Fibroblast of the aortic adventitia (primary cell): ENCODE results near the gene ATE1. TPM values are rescaled to one million over a fixed set of nuclear protein-coding genes. Genes with fewer than 3 reads are reported as not detected.
A peak's percentile ranks its signal among the peaks of the same experiment; 100 is the strongest.

Experiments
- DNase-seq: peaks from one replicate; pipeline ENCODE4 v3.0.0-alpha.2; 2010; ENCODE audit warnings: low read depth
- H3K4me3 ChIP-seq: 2 replicates; pipeline ENCODE4 v1.5.1; 2011; ENCODE audit warnings: low read depth, mild to moderate bottlenecking, control low read depth, low read length, moderate library complexity
- total RNA-seq: library from RNA; depleted of rRNA; stranded (reverse); fragments of >200 nt; gene quantifications from 2 replicates; pipeline ENCODE4 v1.2.3, GENCODE V29; 2012; ENCODE audit warnings: low replicate concordance
- TF ChIP-seq, protein P1 (sequence below): IDR thresholded peaks from 2 replicates; pipeline ENCODE4 v1.5.1; 2011; ENCODE audit warnings: mild to moderate bottlenecking, low read length, control low read depth, inconsistent platforms; ENCODE audit not compliant: insufficient read depth

ATE1 gene
- total RNA-seq, 1 donor = 39.9 TPM

GRCh38 chr10:121823993-121824463 is 103.8 kb downstream of the ATE1 start:
- DNase-seq = peak; percentile 62
- TF ChIP-seq, protein P1, sequence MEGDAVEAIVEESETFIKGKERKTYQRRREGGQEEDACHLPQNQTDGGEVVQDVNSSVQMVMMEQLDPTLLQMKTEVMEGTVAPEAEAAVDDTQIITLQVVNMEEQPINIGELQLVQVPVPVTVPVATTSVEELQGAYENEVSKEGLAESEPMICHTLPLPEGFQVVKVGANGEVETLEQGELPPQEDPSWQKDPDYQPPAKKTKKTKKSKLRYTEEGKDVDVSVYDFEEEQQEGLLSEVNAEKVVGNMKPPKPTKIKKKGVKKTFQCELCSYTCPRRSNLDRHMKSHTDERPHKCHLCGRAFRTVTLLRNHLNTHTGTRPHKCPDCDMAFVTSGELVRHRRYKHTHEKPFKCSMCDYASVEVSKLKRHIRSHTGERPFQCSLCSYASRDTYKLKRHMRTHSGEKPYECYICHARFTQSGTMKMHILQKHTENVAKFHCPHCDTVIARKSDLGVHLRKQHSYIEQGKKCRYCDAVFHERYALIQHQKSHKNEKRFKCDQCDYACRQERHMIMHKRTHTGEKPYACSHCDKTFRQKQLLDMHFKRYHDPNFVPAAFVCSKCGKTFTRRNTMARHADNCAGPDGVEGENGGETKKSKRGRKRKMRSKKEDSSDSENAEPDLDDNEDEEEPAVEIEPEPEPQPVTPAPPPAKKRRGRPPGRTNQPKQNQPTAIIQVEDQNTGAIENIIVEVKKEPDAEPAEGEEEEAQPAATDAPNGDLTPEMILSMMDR = peak; percentile 71
- no peak overlapping the region for H3K4me3 ChIP-seq

DNA sequence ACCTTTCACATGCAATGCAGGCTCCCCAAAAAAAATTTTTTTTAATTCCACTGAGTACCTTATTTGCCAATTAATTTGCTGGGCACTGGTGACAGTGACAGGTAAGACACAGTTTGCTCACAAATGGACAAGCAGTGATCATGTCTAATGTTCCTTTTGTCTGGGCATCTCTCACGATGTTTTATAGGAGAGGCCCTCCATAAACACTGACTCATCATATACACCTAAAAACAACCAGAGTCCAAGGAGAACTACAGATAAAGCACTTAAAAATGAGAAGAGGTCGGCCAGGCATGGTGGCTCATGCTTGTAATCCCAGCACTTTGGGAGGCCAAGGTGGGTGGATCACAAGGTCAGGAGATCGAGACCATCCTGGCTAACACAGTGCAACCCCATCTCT is 105.1 kb downstream of the ATE1 start:
- TF ChIP-seq, protein P1 = no peak
- H3K4me3 ChIP-seq = no peak overlapping the region
- DNase-seq = no peak

GRCh38 chr10:121822180-121822579 is 105.7 kb downstream of the ATE1 start:
- H3K4me3 ChIP-seq = no peak overlapping the region
- TF ChIP-seq, protein P1 = no peak
- DNase-seq = no peak

- TF ChIP-seq, protein P1 = no peak
- H3K4me3 ChIP-seq = no peak overlapping the region
- peak; percentile 37 for DNase-seq
Observed at GRCh38 chr10:121819049-121819448, 108.8 kb downstream of the ATE1 start.

DNA sequence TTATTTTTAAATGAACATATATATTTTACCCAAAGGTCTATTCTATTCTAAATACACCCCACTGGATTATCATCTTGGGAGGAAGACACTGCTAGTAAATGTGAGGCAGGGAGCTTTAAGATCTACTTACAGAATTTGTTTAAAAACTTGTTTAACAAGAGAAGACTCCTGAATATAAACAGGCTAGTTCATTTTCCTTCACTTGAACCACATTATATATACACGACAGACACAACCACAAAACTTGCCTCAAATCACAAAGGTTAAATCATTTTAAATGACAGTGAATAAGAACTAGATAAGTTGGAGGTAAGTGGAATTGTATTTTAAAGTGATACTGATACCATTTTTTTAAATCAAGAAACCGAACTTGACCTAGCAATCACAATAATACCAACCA is 109.2 kb downstream of the ATE1 start:
- TF ChIP-seq, protein P1 = no peak
- H3K4me3 ChIP-seq = no peak overlapping the region
- peak; percentile 32 for DNase-seq

GRCh38 chr10:121816197-121816596 is 111.6 kb downstream of the ATE1 start:
- TF ChIP-seq, protein P1 = no peak
- DNase-seq = no peak
- no peak overlapping the region for H3K4me3 ChIP-seq

GRCh38 chr10:121813857-121814256 is 114.0 kb downstream of the ATE1 start:
- TF ChIP-seq, protein P1 = no peak
- no peak for DNase-seq
- H3K4me3 ChIP-seq = no peak overlapping the region
